NAMALWA (cell line): ENCODE results near the gene SLCO1A2.
"Not testable (repeated sequence)": the region's sequence is repeated elsewhere in the genome, so short reads cannot be mapped to it uniquely, and the experiment has no call there.

Experiments
- DNase-seq: peaks from one replicate; pipeline ENCODE4 v3.0.0-alpha.2; 2015; ENCODE audit warnings: low spot score

SLCO1A2 gene, protein sequence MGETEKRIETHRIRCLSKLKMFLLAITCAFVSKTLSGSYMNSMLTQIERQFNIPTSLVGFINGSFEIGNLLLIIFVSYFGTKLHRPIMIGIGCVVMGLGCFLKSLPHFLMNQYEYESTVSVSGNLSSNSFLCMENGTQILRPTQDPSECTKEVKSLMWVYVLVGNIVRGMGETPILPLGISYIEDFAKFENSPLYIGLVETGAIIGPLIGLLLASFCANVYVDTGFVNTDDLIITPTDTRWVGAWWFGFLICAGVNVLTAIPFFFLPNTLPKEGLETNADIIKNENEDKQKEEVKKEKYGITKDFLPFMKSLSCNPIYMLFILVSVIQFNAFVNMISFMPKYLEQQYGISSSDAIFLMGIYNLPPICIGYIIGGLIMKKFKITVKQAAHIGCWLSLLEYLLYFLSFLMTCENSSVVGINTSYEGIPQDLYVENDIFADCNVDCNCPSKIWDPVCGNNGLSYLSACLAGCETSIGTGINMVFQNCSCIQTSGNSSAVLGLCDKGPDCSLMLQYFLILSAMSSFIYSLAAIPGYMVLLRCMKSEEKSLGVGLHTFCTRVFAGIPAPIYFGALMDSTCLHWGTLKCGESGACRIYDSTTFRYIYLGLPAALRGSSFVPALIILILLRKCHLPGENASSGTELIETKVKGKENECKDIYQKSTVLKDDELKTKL

GRCh38 chr12:21334771-21335325, at the start of gene SLCO1A2:
SLCO1A2 (minus strand) TSS chr12:21334917; CDS start chr12:21334647, 270 bp downstream.
- no peak for DNase-seq

DNA sequence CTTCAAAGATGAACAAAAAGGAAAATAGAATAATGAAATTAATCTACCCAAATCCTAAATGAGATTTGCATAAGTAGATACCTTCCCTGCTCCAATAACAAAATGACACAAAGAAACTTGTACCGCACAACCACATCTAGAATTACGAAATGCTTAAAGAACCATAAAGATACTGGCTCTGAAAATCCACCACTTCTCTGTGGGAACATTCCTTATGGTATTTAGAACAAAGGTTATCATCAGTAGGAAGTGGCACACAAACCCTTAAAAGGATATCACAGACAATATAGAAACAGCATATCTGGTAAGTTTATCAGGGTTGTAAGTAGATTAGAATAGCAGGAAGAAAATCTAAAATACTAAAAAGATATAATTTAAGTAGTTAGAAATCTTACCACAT, 49.5 kb upstream of the SLCO1A2 start:
- DNase-seq = no peak

DNA sequence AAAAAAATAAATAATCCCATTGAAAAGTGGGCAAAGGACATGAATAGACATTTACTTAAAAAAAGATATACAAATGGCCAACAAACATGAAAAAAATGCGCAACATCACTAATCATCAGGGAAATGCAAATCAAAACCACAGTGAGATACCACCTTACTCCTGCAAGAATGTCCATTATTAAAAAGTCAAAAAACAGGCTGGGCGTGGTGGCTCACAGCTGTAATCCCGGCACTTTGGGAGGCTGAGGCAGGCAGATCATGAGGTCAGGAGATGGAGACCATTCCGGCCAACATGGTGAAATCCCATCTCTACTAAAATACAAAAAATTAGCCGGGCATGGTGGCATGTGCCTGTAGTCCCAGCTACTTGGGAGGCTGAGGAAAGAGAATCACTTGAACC, 46.6 kb upstream of the SLCO1A2 start:
- DNase-seq = not testable (repeated sequence)

- no peak for DNase-seq
Observed at GRCh38 chr12:21379218-21379617, 44.5 kb upstream of the SLCO1A2 start.

DNA sequence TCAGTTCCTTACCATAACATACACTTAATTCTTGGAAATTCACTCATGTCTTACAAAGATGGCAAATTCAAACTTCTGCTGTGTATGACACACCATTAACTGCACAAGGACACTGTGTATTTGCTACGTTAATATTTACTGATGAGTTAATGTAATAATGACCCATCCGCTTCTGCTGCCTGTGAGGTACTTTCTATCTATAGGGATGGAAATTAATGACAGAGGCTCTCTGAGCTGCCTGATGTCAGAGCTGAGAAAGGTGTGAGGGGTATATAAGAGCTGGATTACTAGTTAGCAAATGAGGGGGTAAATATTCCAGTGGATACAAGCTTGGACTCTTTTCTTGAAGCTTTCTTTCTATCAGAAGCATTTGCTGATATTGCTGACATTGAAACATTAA, 37.9 kb upstream of the SLCO1A2 start, which contains the start of gene IAPP:
TSS of gene IAPP (plus strand) at position 301 of the 400 bp plus-strand sequence. CDS start 450 bp downstream, outside the sequence.
- DNase-seq = no peak

GRCh38 chr12:21370845-21371449, 36.2 kb upstream of the SLCO1A2 start:
- peak; percentile 20 for DNase-seq

DNA sequence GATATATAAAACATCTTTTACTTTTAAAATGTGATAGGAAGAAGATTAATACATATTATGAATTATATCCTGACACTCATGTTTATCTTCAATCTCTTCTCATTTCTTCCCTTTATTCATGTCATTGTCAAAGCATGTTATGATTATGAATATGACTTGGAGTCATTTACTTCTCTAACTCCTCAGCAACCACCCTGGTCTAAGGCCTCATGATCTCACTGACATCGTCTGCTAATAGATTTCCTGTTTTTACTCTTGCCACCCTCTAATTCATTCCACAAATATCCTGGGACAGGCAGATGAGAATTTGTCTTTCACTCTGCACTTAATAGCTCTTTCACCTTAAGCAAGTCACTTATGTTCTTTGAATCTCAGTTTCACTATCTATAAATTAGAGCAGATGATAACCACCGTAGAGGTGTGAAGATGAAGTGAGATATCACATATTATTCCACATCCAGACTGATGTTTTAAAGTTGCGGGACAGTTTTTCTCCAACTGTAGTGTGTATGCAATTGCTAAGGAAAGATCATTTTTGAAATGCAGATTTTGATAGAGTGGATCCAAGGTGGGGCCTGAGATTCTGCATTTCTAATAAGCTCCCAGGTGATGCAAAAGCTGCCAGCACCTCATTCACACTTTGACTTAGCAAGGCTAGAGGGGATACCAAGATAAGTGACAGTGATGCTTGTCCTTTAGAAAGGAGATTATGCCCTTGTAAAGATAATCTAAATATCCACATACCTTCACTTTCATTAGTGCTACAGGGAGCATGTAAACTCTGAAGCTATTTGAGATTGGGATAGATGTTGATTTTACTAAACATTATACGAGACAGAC, 34.6 kb upstream of the SLCO1A2 start:
- no peak for DNase-seq

DNA sequence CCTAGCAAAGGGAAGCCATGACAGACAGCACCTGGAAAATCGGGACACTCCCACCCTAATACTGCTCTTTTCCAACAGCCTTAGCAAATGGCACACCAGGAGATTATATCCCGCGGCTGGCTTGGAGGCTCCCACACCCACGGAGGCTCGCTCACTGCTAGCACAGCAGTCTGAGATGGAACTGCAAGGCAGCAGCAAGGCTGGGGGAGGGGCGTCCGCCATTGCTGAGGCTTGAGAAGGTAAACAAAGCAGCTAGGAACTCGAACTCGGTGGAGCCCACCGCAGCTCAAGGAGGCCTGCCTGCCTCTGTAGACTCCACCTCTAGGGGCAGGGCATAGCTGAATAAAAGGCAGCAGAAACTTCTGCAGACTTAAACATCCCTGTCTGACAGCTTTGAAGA, 25.9 kb upstream of the SLCO1A2 start:
- DNase-seq = not testable (repeated sequence)

DNA sequence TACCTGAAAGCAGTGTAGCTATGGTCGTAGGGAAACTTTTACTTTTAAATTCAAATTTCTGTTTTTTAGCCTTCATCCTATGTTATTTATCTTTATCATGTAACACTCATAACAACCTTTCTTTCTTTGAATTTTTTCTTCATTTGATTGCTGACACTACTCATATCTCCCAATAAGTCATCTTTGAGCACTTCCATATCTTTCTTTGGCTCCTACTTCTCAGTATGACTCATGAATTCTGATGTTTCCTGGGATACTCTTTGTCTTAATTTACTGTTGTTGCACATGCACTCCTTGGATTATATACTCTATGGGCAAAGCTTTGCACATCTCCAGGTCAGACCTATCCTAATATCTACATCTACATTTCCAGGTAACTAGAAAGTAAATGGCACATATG, 19.9 kb upstream of the SLCO1A2 start:
- no peak for DNase-seq

DNA sequence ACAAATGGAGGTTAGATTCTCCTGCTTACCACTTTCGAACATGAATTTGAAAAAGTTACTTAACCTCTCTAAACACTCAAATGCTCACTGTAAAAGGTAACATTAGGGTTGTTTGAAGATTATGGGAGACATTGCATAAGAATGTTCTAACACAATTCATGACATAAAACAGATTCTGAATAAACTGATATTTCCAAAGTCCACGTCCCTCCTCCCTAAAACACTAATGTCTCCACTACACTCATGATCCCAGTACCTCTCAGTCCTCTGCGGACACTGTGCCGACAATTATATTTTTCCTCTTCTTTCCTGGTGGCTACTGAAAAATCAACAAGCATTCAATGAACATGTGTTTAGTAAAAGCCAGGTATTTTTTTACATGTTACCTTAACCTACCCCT, 19.2 kb upstream of the SLCO1A2 start:
- DNase-seq = no peak

- DNase-seq = no peak
Observed at GRCh38 chr12:21353487-21353886, 18.8 kb upstream of the SLCO1A2 start.

DNA sequence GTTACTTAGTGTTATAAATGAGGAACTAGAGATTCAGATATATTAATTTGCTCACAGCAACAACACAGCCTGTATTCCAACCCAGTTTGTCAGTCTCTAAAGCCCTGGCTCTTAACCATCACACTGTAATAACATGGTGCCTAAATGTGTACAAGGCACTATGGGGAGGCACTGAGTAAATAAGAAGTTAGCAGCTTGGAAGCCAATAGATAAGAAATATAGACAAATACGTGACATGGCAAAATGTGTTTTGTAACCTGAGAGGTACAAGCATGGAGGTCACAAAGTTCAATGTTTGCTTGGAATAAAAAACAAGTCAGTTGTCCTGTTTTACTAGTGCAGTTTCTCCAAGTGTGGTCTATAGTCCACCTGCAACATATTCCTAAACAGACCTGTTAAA, 16.3 kb upstream of the SLCO1A2 start:
- DNase-seq = no peak

DNA sequence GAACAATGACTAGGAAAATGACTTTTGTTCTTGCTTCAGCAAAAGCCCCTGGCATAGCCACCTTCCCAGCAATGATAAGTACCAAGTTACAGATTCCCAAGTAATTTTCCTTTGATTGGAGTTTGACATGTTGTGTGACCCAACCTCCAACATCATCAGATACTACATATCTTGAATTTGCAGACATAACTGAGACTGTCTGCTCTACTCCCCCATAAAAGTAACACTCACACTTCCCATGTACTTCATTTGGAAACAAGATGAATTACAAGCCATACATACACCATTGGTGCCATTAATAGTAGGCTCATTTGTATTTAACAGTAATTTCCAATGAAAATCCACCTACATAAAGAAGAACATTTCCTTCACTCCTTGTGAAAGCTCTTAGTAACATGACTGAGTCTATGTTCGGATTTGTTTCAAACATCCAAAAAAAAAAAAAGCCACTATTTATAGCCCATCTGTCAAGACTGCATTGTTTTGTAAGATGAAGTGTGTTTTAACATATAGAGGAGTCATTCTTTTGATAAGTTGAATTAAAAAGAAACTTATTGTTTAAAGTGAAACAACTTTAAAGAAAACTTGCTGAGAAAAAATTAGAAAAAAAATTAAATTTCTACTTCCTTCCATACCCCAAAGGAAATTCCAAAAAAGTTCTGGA, 12.0 kb upstream of the SLCO1A2 start:
- DNase-seq = no peak

DNA sequence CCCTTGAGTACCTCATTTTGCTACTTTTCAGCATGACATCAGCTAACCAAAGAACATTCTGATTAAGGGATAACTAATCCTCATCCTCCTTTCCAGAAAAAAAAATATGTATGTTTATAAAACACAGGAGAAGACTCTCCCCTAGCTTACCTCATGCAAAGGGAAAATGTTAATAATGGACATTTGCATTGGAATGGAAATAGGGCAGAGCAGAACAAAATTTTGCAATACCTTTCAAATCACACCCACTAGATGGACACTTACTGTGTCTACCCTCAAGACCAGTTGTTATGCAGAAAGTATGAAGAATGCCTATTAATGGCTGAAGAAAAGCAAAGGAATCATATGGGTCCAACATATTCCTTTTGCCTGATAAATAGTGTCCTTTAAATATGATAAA, 8.9 kb upstream of the SLCO1A2 start:
- DNase-seq = no peak

DNA sequence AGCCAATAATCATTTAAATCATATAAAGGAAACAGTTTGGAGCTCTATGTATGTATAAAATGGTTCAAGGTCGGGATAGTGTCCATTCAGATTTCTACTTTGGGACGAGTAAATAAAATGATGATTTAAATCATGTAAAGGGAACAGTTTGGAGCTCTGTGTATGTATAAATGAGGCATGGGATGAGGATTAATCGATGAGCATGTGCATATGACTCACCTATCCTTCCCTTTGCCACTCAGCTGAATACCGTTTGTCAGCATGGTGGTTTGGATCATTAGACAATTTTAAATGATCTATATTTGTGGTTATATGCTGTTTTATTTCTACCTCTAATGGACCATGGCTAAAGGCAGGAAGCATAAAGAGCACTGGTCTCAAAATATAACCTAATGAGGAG, 7.1 kb upstream of the SLCO1A2 start:
- DNase-seq = no peak

- DNase-seq = no peak
Observed at GRCh38 chr12:21340403-21340802, 5.7 kb upstream of the SLCO1A2 start.

DNA sequence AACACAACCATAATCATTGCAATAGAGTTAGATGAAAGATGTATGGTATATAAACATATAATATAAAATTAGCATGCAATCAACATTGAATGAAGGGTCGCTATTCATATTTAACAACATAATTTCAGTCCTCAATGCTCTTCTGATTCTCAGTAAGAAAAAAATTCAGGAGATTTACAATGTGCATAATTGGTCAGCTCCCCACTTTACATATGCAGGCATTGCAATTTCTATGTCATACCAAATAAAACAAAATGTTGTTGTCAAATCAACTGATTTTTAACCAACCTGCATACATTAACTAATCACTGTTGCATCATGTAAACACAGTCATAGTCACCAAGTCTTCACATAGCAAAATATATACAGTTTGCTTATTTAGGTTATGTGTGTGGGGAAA, 5.2 kb upstream of the SLCO1A2 start:
- DNase-seq = no peak

- no peak for DNase-seq
Observed at GRCh38 chr12:21337959-21338744, 3.4 kb upstream of the SLCO1A2 start.

DNA sequence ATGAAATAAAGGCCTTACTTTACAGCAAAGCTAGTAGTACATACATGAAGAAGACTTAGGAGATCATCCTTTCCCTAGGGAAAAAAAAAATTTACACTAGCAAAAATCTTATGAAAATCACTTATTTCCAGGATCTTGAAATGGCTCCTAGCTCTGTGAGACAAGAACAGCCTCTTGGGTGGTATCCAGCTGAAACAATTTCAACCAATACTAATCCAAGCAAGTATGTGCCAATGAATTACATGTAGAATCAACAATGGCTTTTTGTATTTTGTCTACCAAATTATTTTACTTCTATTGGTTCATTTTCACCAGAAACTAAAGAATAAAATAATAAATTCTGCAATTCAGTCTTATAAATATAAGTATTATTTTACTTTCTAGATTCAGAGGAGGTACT, 2.7 kb upstream of the SLCO1A2 start:
- DNase-seq = no peak

DNA sequence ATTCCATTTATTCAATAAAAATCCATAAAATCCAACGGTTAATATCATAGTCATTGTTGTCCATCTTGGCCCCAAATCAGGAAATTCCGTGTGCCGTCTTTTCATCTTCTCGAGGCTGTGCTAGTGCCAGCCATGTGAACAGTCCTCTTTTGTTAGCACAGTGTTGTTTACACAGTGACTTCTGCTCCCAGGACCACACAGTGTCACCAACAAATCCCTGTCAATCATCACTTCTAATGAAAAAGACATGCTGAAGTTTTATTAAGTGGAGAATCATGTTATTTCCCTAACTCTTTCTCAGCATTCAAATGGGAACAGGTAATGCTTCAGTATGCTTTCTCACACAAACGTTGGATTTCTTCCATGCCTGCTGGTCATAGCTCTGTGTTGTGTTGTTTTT, 1.9 kb upstream of the SLCO1A2 start:
- no peak for DNase-seq
